HL-60 (cell line): ENCODE measurements around the gene RPL13A. TPM values are rescaled to one million over a fixed set of nuclear protein-coding genes. Genes with fewer than 3 reads are reported as not detected.

ENCODE experiments used
- microRNA-seq: library from miRNA; unstranded; fragments of <30 nt; microRNA quantifications from one replicate; pipeline ENCODE4, GENCODE V29; 2018

The RPL13A gene

Small RNAs within 50 kb of the gene (microRNA-seq; reads per million reads assigned to microRNA genes)
- not detected for gene MIR150
